ENCODE measurements around the gene PTPN2.
"Not testable (repeated sequence)": the region's sequence is repeated elsewhere in the genome, so short reads cannot be mapped to it uniquely, and the experiment has no call there.

Gene PTPN2

DNA sequence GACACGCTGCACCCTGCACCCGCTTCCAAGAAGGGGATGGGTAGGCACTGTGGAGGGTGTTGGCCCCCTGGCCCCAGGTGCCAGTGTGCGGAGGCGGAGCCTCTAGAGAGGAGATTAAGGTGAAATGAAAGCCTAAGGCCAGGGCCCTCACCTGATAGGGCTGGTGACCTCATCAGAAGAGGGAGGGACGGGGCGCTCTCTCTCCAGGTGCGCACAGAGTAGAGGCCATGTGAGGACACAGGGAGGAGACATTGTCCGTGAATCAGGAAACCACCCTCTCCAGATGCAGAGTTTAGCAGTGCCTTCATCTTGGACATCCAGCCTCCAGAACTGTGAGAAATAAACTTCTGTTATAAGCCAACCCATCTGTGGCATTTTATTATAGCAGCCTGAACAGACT is 118.9 kb downstream of the PTPN2 start:
- TF ChIP-seq, protein P1, sequence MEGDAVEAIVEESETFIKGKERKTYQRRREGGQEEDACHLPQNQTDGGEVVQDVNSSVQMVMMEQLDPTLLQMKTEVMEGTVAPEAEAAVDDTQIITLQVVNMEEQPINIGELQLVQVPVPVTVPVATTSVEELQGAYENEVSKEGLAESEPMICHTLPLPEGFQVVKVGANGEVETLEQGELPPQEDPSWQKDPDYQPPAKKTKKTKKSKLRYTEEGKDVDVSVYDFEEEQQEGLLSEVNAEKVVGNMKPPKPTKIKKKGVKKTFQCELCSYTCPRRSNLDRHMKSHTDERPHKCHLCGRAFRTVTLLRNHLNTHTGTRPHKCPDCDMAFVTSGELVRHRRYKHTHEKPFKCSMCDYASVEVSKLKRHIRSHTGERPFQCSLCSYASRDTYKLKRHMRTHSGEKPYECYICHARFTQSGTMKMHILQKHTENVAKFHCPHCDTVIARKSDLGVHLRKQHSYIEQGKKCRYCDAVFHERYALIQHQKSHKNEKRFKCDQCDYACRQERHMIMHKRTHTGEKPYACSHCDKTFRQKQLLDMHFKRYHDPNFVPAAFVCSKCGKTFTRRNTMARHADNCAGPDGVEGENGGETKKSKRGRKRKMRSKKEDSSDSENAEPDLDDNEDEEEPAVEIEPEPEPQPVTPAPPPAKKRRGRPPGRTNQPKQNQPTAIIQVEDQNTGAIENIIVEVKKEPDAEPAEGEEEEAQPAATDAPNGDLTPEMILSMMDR (IDR thresholded peaks at IDR 0.05; ENCODE audit: borderline replicate concordance, extremely low read depth, low read length, poor library complexity, severe bottlenecking), result no peak
- TF ChIP-seq EZH2 (IDR thresholded peaks at IDR 0.05; ENCODE audit: borderline replicate concordance, low read depth, low read length, severe bottlenecking), result no peak
- H3K27ac ChIP-seq (ENCODE audit: low read length), result peak overlapping the region; percentile 30
- no peak overlapping the region for H3K4me3 ChIP-seq (ENCODE audit: low read depth in 1 of 2, low read length in 2 of 2)
- H4K20me1 ChIP-seq (ENCODE audit: insufficient read depth, low read length), result peaks cover 46% of the 10 kb centered on the region
- H3K9ac ChIP-seq (ENCODE audit: low read depth, low read length), result no peak overlapping the region
- H3K27me3 ChIP-seq (ENCODE audit: insufficient read depth, low read length, poor library complexity), result no peaks in the 10 kb centered on the region
- no peaks in the 10 kb centered on the region for H3K9me3 ChIP-seq (ENCODE audit: insufficient read depth, low read length, severe bottlenecking)
- DNase-seq (no peak), ATAC-seq (ENCODE audit: insufficient read depth, low read depth) (peak; percentile 10; the same call in 1 of the 3 replicates)
- H2AFZ ChIP-seq (ENCODE audit: low read depth, low read length), result no peak overlapping the region
- H3K4me2 ChIP-seq (ENCODE audit: insufficient read depth, low read length), result no peak overlapping the region
- peaks cover 96% of the 10 kb centered on the region for H3K36me3 ChIP-seq (ENCODE audit: insufficient read depth, low read length)
- peaks cover 44% of the 10 kb centered on the region for H3K4me1 ChIP-seq (ENCODE audit: insufficient read depth, low read length)
- H3K79me2 ChIP-seq (ENCODE audit: insufficient read depth, low read length), result peaks cover 97% of the 10 kb centered on the region

DNA sequence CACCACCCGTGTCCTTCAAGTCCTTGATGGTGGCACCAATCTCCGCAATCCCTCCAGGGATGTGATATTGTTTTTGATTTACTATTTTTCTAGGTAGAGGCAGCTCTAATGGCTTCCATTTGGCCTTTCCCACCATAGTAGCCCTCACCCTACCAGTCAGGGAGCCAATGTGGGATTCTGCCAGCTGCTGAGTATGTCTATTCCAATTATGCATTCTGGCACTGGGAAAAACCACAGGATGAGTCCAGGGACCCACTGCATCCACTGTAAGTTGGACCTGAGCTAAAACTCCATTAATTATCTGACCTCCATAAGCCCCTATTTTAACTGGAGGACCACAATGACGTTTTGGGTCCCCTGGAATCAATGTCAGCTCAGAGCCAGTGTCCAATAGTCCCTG is 125.5 kb downstream of the PTPN2 start:
- Histone ChIP-seq H3K27ac (ENCODE audit: low read length) (peak overlapping the region; percentile 35), H3K36me3 (ENCODE audit: insufficient read depth, low read length) (peaks cover 93% of the 10 kb centered on the region), H3K4me1 (ENCODE audit: insufficient read depth, low read length) (peaks cover 40% of the 10 kb centered on the region), H3K79me2 (ENCODE audit: insufficient read depth, low read length) (peaks cover 96% of the 10 kb centered on the region)
- not testable (repeated sequence) for H3K4me2 ChIP-seq (ENCODE audit: insufficient read depth, low read length); H3K9ac ChIP-seq (ENCODE audit: low read depth, low read length); H3K4me3 ChIP-seq (ENCODE audit: low read depth in 1 of 2, low read length in 2 of 2); H4K20me1 ChIP-seq (ENCODE audit: insufficient read depth, low read length); DNase-seq; ATAC-seq (ENCODE audit: insufficient read depth, low read depth); H3K9me3 ChIP-seq (ENCODE audit: insufficient read depth, low read length, severe bottlenecking); H3K27me3 ChIP-seq (ENCODE audit: insufficient read depth, low read length, poor library complexity); H2AFZ ChIP-seq (ENCODE audit: low read depth, low read length)

DNA sequence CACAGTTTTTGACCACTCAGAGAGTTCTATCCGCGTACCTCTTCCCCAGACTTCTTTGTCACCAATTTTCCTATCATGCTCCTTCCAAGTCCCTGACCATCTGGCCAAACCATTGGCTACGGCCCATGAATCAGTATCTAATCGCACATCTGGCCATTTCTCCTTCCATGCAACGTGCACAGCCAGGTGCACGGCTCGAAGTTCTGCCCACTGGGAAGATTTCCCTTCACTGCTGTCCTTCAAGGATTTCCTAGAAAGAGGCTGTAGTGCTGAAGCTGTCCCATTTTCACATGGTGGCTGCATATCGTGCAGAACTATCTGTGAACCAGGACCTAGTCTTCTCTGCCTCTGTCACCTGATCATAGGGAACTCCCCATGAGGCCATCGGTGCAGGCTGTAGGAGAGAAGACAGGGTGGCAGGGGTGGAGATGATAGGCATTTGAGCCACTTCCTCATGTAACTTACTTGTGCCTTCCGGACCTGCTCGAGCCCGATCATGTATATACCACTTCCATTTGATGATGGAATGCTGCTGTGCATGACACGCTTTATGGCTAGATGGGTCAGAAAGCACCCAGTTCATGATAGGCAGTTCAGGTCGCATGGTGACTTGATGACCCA is 127.3 kb downstream of the PTPN2 start:
- DNase-seq; H3K4me3 ChIP-seq (ENCODE audit: low read depth in 1 of 2, low read length in 2 of 2); H2AFZ ChIP-seq (ENCODE audit: low read depth, low read length); H3K9me3 ChIP-seq (ENCODE audit: insufficient read depth, low read length, severe bottlenecking); H3K4me2 ChIP-seq (ENCODE audit: insufficient read depth, low read length); H4K20me1 ChIP-seq (ENCODE audit: insufficient read depth, low read length); H3K27me3 ChIP-seq (ENCODE audit: insufficient read depth, low read length, poor library complexity); H3K9ac ChIP-seq (ENCODE audit: low read depth, low read length); ATAC-seq (ENCODE audit: insufficient read depth, low read depth): not testable (repeated sequence)
- Histone ChIP-seq H3K36me3 (ENCODE audit: insufficient read depth, low read length) (peaks cover 88% of the 10 kb centered on the region), H3K4me1 (ENCODE audit: insufficient read depth, low read length) (peaks cover 57% of the 10 kb centered on the region), H3K79me2 (ENCODE audit: insufficient read depth, low read length) (peaks cover 93% of the 10 kb centered on the region), H3K27ac (ENCODE audit: low read length) (peak overlapping the region; percentile 54; the same call in 1 of the 2 replicates)

DNA sequence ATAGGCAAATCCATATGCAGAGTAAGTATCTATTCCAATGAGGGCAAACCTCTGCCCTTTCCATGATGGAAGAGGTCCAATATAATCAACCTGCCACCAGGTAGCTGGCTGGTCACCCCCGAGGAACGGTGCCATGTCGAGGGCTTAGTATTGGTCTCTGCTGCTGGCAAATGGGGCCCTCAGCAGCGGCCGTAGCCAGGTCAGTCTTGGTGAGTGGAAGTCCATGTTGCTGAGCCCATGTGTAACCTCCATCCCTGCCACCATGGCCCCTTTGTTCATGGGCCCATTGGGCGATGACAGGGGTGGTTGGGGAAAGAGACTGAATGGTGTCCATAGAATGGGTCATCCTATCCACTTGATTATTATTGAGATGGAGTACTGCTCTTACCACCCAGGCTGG is 128.4 kb downstream of the PTPN2 start:
- not testable (repeated sequence) for H3K9me3 ChIP-seq (ENCODE audit: insufficient read depth, low read length, severe bottlenecking); H3K9ac ChIP-seq (ENCODE audit: low read depth, low read length); H4K20me1 ChIP-seq (ENCODE audit: insufficient read depth, low read length); H3K27me3 ChIP-seq (ENCODE audit: insufficient read depth, low read length, poor library complexity); H3K4me3 ChIP-seq (ENCODE audit: low read depth in 1 of 2, low read length in 2 of 2); H2AFZ ChIP-seq (ENCODE audit: low read depth, low read length); DNase-seq; H3K4me2 ChIP-seq (ENCODE audit: insufficient read depth, low read length); ATAC-seq (ENCODE audit: insufficient read depth, low read depth)
- peaks cover 68% of the 10 kb centered on the region for H3K4me1 ChIP-seq (ENCODE audit: insufficient read depth, low read length)
- peaks cover 86% of the 10 kb centered on the region for H3K79me2 ChIP-seq (ENCODE audit: insufficient read depth, low read length)
- H3K36me3 ChIP-seq (ENCODE audit: insufficient read depth, low read length), result peaks cover 87% of the 10 kb centered on the region
- peak overlapping the region; percentile 59 for H3K27ac ChIP-seq (ENCODE audit: low read length)

DNA sequence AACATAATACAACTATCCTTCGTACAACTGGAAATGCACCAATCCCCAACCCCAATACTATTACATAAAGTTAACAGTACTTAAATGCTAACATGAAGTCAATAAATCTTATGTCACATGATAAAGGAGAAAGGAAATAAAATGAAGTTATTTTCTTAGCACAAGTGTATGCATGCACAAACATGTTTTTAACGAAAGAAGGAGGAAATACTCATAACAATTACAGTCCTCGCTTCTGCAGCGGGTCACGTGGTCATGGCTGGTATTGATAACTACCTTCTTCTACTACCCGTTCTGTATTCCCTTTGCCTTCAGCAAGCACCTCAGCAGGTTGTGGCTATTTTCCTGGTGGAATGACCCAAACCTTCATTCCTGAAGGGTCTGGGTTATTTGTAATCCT is 129.5 kb downstream of the PTPN2 start:
- H3K27ac ChIP-seq (ENCODE audit: low read length), result peak overlapping the region; percentile 59
- peaks cover 77% of the 10 kb centered on the region for H3K79me2 ChIP-seq (ENCODE audit: insufficient read depth, low read length)
- H3K9ac ChIP-seq (ENCODE audit: low read depth, low read length), result no peak overlapping the region
- TF ChIP-seq, protein P1 (IDR thresholded peaks at IDR 0.05; ENCODE audit: borderline replicate concordance, extremely low read depth, low read length, poor library complexity, severe bottlenecking), result no peak
- no peak for TF ChIP-seq EZH2 (IDR thresholded peaks at IDR 0.05; ENCODE audit: borderline replicate concordance, low read depth, low read length, severe bottlenecking)
- ATAC-seq (ENCODE audit: insufficient read depth, low read depth) (no peak), DNase-seq (no peak)
- H3K36me3 ChIP-seq (ENCODE audit: insufficient read depth, low read length), result peaks cover 78% of the 10 kb centered on the region
- H3K4me2 ChIP-seq (ENCODE audit: insufficient read depth, low read length), result no peak overlapping the region
- no peaks in the 10 kb centered on the region for H4K20me1 ChIP-seq (ENCODE audit: insufficient read depth, low read length)
- no peak overlapping the region for H2AFZ ChIP-seq (ENCODE audit: low read depth, low read length)
- no peak overlapping the region for H3K4me3 ChIP-seq (ENCODE audit: low read depth in 1 of 2, low read length in 2 of 2)
- peaks cover 74% of the 10 kb centered on the region for H3K4me1 ChIP-seq (ENCODE audit: insufficient read depth, low read length)
- H3K9me3 ChIP-seq (ENCODE audit: insufficient read depth, low read length, severe bottlenecking), result no peaks in the 10 kb centered on the region
- no peaks in the 10 kb centered on the region for H3K27me3 ChIP-seq (ENCODE audit: insufficient read depth, low read length, poor library complexity)
